Fibroblast of skin of scalp (primary cell): ENCODE results near the gene ADO.
A peak's percentile ranks its signal among the peaks of the same experiment; 100 is the strongest.

ENCODE experiments used
- DNase-seq: peaks from one replicate; pipeline ENCODE4 v3.0.0-alpha.2; 2013

Gene ADO

GRCh38 chr10:62794306-62794705, 10.2 kb upstream of the ADO start:
- peak; percentile 90 for DNase-seq

GRCh38 chr10:62795100-62795499, 9.4 kb upstream of the ADO start:
- no peak for DNase-seq

GRCh38 chr10:62795762-62796161, 8.8 kb upstream of the ADO start:
- no peak for DNase-seq

- no peak for DNase-seq
Measured at GRCh38 chr10:62796896-62797295, 7.6 kb upstream of the ADO start.

- DNase-seq: no peak
Measured at GRCh38 chr10:62801871-62802270, 2.6 kb upstream of the ADO start.

- no peak for DNase-seq
Measured at GRCh38 chr10:62803724-62804355, 680 bp upstream of the ADO start.

GRCh38 chr10:62805231-62806099, 945 bp downstream of the ADO start:
- peak; percentile 50 for DNase-seq

- DNase-seq: no peak
Measured at GRCh38 chr10:62806251-62806650, 1.7 kb downstream of the ADO start.

GRCh38 chr10:62810156-62810902, 5.8 kb downstream of the ADO start:
- no peak for DNase-seq

- no peak for DNase-seq
Measured at GRCh38 chr10:62811159-62811875, 6.8 kb downstream of the ADO start.

GRCh38 chr10:62812672-62813439, 8.3 kb downstream of the ADO start:
- DNase-seq: no peak

GRCh38 chr10:62813453-62813852, 8.9 kb downstream of the ADO start:
- no peak for DNase-seq

- no peak for DNase-seq
Measured at GRCh38 chr10:62813981-62814380, 9.5 kb downstream of the ADO start.

GRCh38 chr10:62814756-62815380, 10.3 kb downstream of the ADO start:
- no peak for DNase-seq

GRCh38 chr10:62815381-62816075, 11.0 kb downstream of the ADO start:
- no peak for DNase-seq

- DNase-seq: no peak
Measured at GRCh38 chr10:62816076-62816330, 11.5 kb downstream of the ADO start.

- peak; percentile 95 for DNase-seq
Measured at GRCh38 chr10:62816331-62817120, 12.0 kb downstream of the ADO start, which contains the start of gene EGR2. Gene EGR2, minus strand, starts transcription at chr10:62816366. Its CDS starts 337 bp downstream, at chr10:62816029.

GRCh38 chr10:62817121-62817765, 12.7 kb downstream of the ADO start:
- DNase-seq: no peak

GRCh38 chr10:62817766-62818425, 13.4 kb downstream of the ADO start:
- peak; percentile 66 for DNase-seq
